Psoas muscle (tissue), 8 donors: ENCODE measurements around the gene GABRA5. TPM values are rescaled to one million over a fixed set of nuclear protein-coding genes. Genes with fewer than 3 reads are reported as not detected.
"Not testable (repeated sequence)": the region's sequence is repeated elsewhere in the genome, so short reads cannot be mapped to it uniquely, and the experiment has no call there.

Source experiments
- ATAC-seq, 4 donors: fragments of 200-7000 bp; cut with Tn5 transposase; one replicate each; pipeline ENCODE4 v1.9.1; 2020; ENCODE audit warnings: moderate library complexity in 3 of 4, mild to moderate bottlenecking in 2 of 4
- DNase-seq, 2 donors: peaks; one replicate each; pipeline ENCODE4 v3.0.0-alpha.2; 2020
- H3K27ac ChIP-seq: fragments of 200-600 bp; one replicate; pipeline ENCODE4 v1.8.0; 2022
- H3K27me3 ChIP-seq, 3 donors: fragments of 200-600 bp in 1 of 3; one replicate each; pipeline versions ENCODE4 v1.6.1 to v1.8.0; 2013 to 2022; ENCODE audit warnings: low read length in 2 of 3, mild to moderate bottlenecking in 2 of 3, moderate library complexity in 1 of 3; ENCODE audit not compliant: insufficient read depth in 3 of 3
- H3K36me3 ChIP-seq, 2 donors: fragments of 200-600 bp in 1 of 2; one replicate each; pipeline versions ENCODE4 v1.6.1 to v1.8.0; 2013 to 2022; ENCODE audit warnings: low read depth in 1 of 2, mild to moderate bottlenecking in 1 of 2, moderate library complexity in 1 of 2; ENCODE audit not compliant: insufficient read depth in 1 of 2
- H3K4me1 ChIP-seq: fragments of 200-600 bp; one replicate; pipeline ENCODE4 v1.8.0; 2022
- H3K4me3 ChIP-seq: fragments of 200-600 bp; one replicate; pipeline ENCODE4 v1.8.0; 2022; ENCODE audit warnings: mild to moderate bottlenecking
- H3K9me3 ChIP-seq: fragments of 200-600 bp; one replicate; pipeline ENCODE4 v1.8.0; 2022
- CTCF ChIP-seq: fragments of 200-600 bp; IDR thresholded peaks from one replicate; pipeline ENCODE4 v1.8.0; 2022; ENCODE audit warnings: antibody characterized with exemption
- WGBS, 3 donors: extraction: QIAGEN DNeasy Blood & Tissue Kit; methylation state at CpG; one replicate each; pipeline versions ENCODE4 v1.1.6 to v1.1.7; 2013; 5-methylcytosine and 5-hydroxymethylcytosine counted together
- intact Hi-C, 2 donors: fragments of 100-400 bp; cut with DNase I; formaldehyde crosslinking; loops; one replicate each; pipeline versions ENCODE4 v1.11.0 to v1.14.2; 2022
- long read RNA-seq, 2 donors: library from polyadenylated mRNA; unstranded; transcript quantifications; one replicate each; pipeline ENCODE4 v2.0.0, GENCODE V29; 2021
- polyA plus RNA-seq, 3 donors: library from polyadenylated mRNA; stranded (reverse); fragments of 200-250 nt; gene quantifications; one replicate each; pipeline ENCODE4 v1.2.3, GENCODE V29; 2013
- total RNA-seq, 4 donors: library from RNA; stranded (reverse); fragmentation: NEBNext Ultra II Directional in 2 of 4; extraction: Animal tissue kit (Norgen Biotek cat#: 25700) in 2 of 4; gene quantifications; one replicate each; pipeline versions ENCODE4 v1.2.1 to v1.2.4, GENCODE V29; 2021 to 2023
- donor health status: healthy with polysubstance abuse.
- donor health status: DM: no; HTN: no; CAD: no; lungs with moderate emphysema.
- donor health status: Bipolar disorder and iron deficiency.
- donor health status: healthy.
- donor health status: DM: yes; HTN: yes; CAD: no.
- donor health status: DM: no; HTN: no; CAD: no.
- donor health status: DM: no; HTN: no; CAD: no.
- donor health status: DM: yes; HTN: yes; CAD: no.

GABRA5 gene
- total RNA-seq = not detected
- polyA plus RNA-seq = under 1 TPM in 2 of 3 donors, not detected in 1; 0.01 to 0.05 TPM
- long read RNA-seq, donor 1 = 0 reads
- long read RNA-seq, donor 2 = 0 reads

- Histone ChIP-seq H3K9me3 (no peaks in the 10 kb centered on the region), H3K27ac (no peak within 1 kb of the TSS), H3K4me1 (no peaks in the 10 kb centered on the region), H3K4me3 (no peak within 1 kb of the TSS), H3K36me3 (no peaks in the 10 kb centered on the region), H3K27me3 (peaks cover 0 to 41% (median 9%) of the 10 kb centered on the region in 3 donors)
- DNase-seq (no peak), ATAC-seq (no peak)
- no peak for TF ChIP-seq CTCF
- intact Hi-C loops = loop anchor here (10.0 kb wide), 1 partner anchor 1362 kb away; no protein-coding TSS in a partner anchor
- WGBS, 3 donors = 18 to 25% (median 21%) methylated on average over 55 to 63 of the region's 63 CpGs
Observed at GRCh38 chr15:26866298-26867199, at the start of gene GABRA5. GABRA5 (plus strand) TSS chr15:26867062; CDS start chr15:26869249, 2,187 bp downstream.

- H3K27me3 ChIP-seq, intact Hi-C loops, H3K4me3 ChIP-seq, H3K9me3 ChIP-seq, DNase-seq, ATAC-seq, H3K36me3 ChIP-seq, H3K27ac ChIP-seq, H3K4me1 ChIP-seq: not testable (repeated sequence)
- WGBS, 3 donors = 81 to 96% (median 95%) methylated on average over 16 to 36 of the region's 36 CpGs
Observed at GRCh38 chr15:26831191-26831590, 35.7 kb upstream of the GABRA5 start.

- no peak overlapping the region for H3K27ac ChIP-seq
- H3K4me3 ChIP-seq = no peak overlapping the region
- H3K4me1 ChIP-seq = no peaks in the 10 kb centered on the region
- TF ChIP-seq CTCF = no peak
- H3K36me3 ChIP-seq = no peaks in the 10 kb centered on the region
- 84 to 94% (median 89%) methylated on average over 7 of the region's 7 CpGs for WGBS, 3 donors
- H3K9me3 ChIP-seq = peaks cover 8% of the 10 kb centered on the region
- no peak for DNase-seq
- ATAC-seq = no peak
- intact Hi-C loops = no loop called here
- H3K27me3 ChIP-seq = no peaks in the 10 kb centered on the region
Observed at GRCh38 chr15:26831951-26832350, 34.9 kb upstream of the GABRA5 start.

GRCh38 chr15:26838742-26839460, 28.0 kb upstream of the GABRA5 start:
- peaks cover 8% of the 10 kb centered on the region for H3K9me3 ChIP-seq
- no peak overlapping the region for H3K27ac ChIP-seq
- H3K36me3 ChIP-seq = no peaks in the 10 kb centered on the region
- H3K4me3 ChIP-seq = no peak overlapping the region
- H3K4me1 ChIP-seq = no peaks in the 10 kb centered on the region
- no peak for TF ChIP-seq CTCF
- 54 to 72% (median 67%) methylated on average over 26 of the region's 26 CpGs for WGBS, 3 donors
- ATAC-seq (no peak), DNase-seq (no peak)
- H3K27me3 ChIP-seq = no peaks in the 10 kb centered on the region
- intact Hi-C loops = no loop called here

- 63 to 74% (median 69%) methylated on average over 10 of the region's 10 CpGs for WGBS, 3 donors
Observed at GRCh38 chr15:26841514-26841913, 25.3 kb upstream of the GABRA5 start.

More at GRCh38 chr15:26841514-26841913, 25.3 kb upstream of the GABRA5 start:
- intact Hi-C loops = no loop called here
- ATAC-seq (no peak), DNase-seq (no peak)
- no peaks in the 10 kb centered on the region for H3K27me3 ChIP-seq
- no peaks in the 10 kb centered on the region for H3K36me3 ChIP-seq
- no peak for TF ChIP-seq CTCF
- H3K4me3 ChIP-seq = no peak overlapping the region
- H3K4me1 ChIP-seq = no peaks in the 10 kb centered on the region
- H3K9me3 ChIP-seq = no peaks in the 10 kb centered on the region
- no peak overlapping the region for H3K27ac ChIP-seq
